Measurements from ENCODE around the gene FOXP4.

DNA sequence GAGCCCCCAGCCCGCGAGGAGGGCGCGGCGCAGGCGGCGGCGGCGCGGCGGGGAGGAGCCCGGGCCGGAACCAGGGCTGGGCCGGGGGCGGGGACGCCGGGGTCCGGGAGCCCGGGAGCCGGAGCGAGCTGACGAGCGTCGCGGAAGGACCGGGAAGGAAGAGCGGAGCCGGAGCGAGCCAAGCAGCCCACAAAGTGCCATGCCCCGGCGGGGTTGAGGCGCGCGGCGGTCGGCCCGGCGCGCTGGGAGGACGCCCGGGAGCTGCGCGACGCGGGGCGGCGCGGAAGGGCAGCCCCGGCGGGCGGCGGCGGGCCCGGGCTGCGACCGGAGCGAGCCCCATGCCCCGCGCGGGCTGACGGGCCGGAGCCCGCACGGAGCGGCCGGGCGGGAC, 289 bp downstream of the FOXP4 start:
- TF ChIP-seq YY1 (IDR thresholded peaks at IDR 0.05; ENCODE audit: extremely low read depth, insufficient replicate concordance, low read depth, low read length) (no peak), POLR2AphosphoS5 (IDR thresholded peaks at IDR 0.05; ENCODE audit: low read depth, low read length) (no peak; the same call in 1 of the 2 replicates), EZH2 (IDR thresholded peaks at IDR 0.05) (no peak), POLR2A (IDR thresholded peaks at IDR 0.05; ENCODE audit: borderline replicate concordance, extremely low read depth, insufficient read depth, insufficient read length) (no peak), EZH2phosphoT487 (IDR thresholded peaks at IDR 0.05; ENCODE audit: borderline replicate concordance) (no peak), ZFX (IDR thresholded peaks at IDR 0.05) (no peak), CEBPB (IDR thresholded peaks at IDR 0.05; ENCODE audit: low read depth) (no peak), CBX3 (IDR thresholded peaks at IDR 0.05; ENCODE audit: low read depth) (no peak)
- TF ChIP-seq, protein P1, sequence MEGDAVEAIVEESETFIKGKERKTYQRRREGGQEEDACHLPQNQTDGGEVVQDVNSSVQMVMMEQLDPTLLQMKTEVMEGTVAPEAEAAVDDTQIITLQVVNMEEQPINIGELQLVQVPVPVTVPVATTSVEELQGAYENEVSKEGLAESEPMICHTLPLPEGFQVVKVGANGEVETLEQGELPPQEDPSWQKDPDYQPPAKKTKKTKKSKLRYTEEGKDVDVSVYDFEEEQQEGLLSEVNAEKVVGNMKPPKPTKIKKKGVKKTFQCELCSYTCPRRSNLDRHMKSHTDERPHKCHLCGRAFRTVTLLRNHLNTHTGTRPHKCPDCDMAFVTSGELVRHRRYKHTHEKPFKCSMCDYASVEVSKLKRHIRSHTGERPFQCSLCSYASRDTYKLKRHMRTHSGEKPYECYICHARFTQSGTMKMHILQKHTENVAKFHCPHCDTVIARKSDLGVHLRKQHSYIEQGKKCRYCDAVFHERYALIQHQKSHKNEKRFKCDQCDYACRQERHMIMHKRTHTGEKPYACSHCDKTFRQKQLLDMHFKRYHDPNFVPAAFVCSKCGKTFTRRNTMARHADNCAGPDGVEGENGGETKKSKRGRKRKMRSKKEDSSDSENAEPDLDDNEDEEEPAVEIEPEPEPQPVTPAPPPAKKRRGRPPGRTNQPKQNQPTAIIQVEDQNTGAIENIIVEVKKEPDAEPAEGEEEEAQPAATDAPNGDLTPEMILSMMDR (IDR thresholded peaks at IDR 0.05 in 2 of 3, conservative IDR thresholded peaks at IDR 0.05 in 1 of 3; ENCODE audit: borderline replicate concordance in 1 of 3, insufficient read depth in 1 of 3, low read depth in 2 of 3, low read length in 2 of 3): no peak

All from HCT116 (cell line).